ENCODE data around the gene P4HTM. TPM values are rescaled to one million over a fixed set of nuclear protein-coding genes. Genes with fewer than 3 reads are reported as not detected.
"Not testable (repeated sequence)": the region's sequence is repeated elsewhere in the genome, so short reads cannot be mapped to it uniquely, and the experiment has no call there.

The P4HTM gene
- polyA plus RNA-seq, 1 donor from 2014 or later = 20.4 TPM

GRCh38 chr3:48996640-48997039, 6.6 kb downstream of the P4HTM start:
- peaks cover 2% of the 10 kb centered on the region for H3K36me3 Mint-ChIP-seq
- no peaks in the 10 kb centered on the region for H3K27me3 Mint-ChIP-seq
- no peaks in the 10 kb centered on the region for H3K9me3 Mint-ChIP-seq
- no peak overlapping the region for H3K4me3 Mint-ChIP-seq
- H3K4me1 Mint-ChIP-seq = peaks cover 5 to 11% (median 6%) of the 10 kb centered on the region in 3 donors
- no peak overlapping the region for H3K27ac Mint-ChIP-seq

DNA sequence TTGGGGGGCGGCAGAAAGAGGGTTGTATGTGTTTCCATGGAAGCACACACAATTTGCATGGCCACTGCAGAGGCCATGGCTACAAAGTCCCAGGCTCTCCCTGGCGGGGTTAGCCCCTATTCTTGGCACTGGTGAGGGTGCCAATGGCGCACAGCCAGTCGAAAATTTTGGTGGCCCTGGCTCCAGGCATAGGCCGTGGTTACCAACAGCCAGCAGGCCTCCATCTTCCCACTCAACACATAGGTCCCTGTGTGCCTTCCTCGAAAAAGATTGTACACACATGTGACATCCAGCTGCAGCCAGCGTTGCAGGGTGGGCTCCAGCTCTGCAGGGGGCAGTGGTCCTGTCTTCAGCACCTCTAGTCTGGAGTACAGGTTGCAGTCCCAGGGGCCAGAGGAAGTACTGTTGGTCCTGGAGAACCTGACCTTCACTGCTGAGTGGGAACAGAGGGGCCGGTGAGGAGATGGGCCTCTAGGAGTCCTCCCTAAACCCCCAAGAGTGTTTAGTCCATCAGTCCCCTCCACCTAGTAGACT, 7.1 kb downstream of the P4HTM start:
- Mint-ChIP-seq H3K4me3 (no peak overlapping the region), H3K27ac (no peak overlapping the region), H3K4me1 (peaks cover 0 to 6% (median 2%) of the 10 kb centered on the region in 3 donors), H3K36me3 (no peaks in the 10 kb centered on the region), H3K9me3 (no peaks in the 10 kb centered on the region), H3K27me3 (no peaks in the 10 kb centered on the region)

DNA sequence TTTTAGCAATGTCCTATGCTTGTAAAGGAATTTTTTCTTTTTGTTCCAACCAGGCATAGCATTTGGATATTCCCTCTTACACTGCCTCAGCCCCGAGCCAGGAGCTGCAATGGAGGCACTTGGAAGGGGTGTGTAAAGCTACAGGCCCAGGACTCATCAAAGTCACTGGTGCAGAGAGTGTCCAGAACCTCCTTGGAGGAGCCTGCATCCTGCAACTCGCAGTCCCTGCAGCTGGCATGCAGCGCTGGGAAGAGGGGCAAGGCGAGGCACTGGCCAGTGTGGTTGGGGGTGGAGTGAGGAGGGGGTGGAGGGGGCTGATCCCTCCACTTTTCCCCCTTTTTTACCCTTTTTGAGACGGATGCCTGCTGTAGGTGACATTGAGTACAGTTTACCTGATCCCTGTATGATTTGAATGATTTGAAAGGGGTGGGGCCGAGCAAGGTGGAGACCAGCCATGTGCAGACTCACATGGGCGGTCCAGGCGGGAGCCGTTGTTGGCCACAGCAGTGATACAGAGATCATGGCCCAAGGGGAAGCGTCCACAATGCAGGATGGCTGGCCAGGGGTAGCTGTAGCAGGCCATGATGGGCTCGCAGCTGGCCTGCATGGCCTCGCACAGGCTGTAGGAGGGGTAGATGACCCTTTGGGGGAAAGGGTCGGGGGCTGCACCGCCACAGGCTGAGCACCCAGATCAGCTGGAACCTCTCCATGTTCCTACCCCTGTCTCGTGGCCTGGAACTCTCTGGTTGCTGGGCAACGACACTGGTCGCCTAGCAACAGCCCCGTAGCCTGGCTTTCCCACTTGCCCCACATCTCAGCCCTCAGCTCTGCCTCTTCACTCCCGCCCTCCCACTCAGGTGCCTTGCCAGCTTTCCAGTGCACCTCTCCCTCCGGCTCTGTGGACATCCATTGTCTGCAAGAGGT, 7.9 kb downstream of the P4HTM start:
- Mint-ChIP-seq H3K9me3 (no peaks in the 10 kb centered on the region), H3K27ac (no peak overlapping the region), H3K4me3 (no peak overlapping the region), H3K4me1 (peaks cover 0 to 6% (median 2%) of the 10 kb centered on the region in 3 donors), H3K36me3 (no peaks in the 10 kb centered on the region), H3K27me3 (no peaks in the 10 kb centered on the region)

- Mint-ChIP-seq H3K4me1 (no peaks in the 10 kb centered on the region), H3K27me3 (no peaks in the 10 kb centered on the region), H3K27ac (peak overlapping the region in 2 of 3 donors; percentile 21 to 56), H3K9me3 (no peaks in the 10 kb centered on the region), H3K4me3 (peak overlapping the region in 1 of 4 donors; percentile 9), H3K36me3 (no peaks in the 10 kb centered on the region)
Observed at GRCh38 chr3:48999085-48999858, 9.2 kb downstream of the P4HTM start.

GRCh38 chr3:49001155-49001554, 11.1 kb downstream of the P4HTM start:
- no peaks in the 10 kb centered on the region for H3K9me3 Mint-ChIP-seq
- H3K27ac Mint-ChIP-seq = no peak overlapping the region
- peak overlapping the region in 1 of 4 donors; percentile 53 for H3K4me3 Mint-ChIP-seq
- no peaks in the 10 kb centered on the region for H3K36me3 Mint-ChIP-seq
- H3K27me3 Mint-ChIP-seq = no peaks in the 10 kb centered on the region
- peaks cover 0 to 1% (median under 1%) of the 10 kb centered on the region in 3 donors for H3K4me1 Mint-ChIP-seq

DNA sequence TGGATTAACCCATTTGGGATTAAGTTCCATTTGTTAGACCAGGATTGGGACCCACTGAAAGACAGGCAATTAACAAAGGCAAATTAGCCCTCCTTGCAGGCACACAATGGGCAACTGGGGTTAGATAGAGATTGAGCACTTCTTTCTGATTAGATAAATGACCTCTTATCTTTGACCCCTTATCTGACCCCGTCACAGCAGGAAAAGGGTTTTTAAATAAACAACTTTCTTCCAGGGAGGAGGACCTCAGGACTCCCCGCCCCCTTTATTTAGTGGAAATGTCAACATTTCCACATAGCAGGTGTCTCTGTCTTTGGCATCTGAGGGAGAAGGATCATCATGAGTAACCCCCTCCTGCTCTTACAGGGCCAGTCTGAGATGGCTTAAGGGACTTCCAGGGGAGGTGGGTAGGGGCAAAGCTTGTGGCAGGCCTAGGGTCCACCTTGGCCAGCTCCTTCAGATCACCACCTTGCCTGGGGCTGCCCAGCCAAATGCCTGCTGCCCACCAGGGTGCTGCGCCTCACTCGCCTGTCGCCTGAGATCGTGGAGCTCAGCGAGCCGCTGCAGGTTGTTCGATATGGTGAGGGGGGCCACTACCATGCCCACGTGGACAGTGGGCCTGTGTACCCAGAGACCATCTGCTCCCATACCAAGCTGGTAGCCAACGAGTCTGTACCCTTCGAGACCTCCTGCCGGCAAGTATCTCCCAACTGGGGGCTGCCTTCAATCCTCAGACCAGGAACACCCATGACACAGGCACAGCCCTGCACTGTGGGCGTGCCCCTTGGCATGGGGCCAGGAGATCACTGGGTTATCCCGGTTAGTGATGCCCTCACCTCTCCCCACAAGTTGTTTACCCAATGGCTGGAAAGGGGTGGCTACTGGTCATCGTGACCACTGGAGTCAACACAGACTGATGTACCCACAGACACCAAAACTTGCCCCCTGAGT, 14.6 kb downstream of the P4HTM start:
- peaks cover 13 to 22% (median 20%) of the 10 kb centered on the region in 3 donors for H3K4me1 Mint-ChIP-seq
- peak overlapping the region in 1 of 3 donors; percentile 64 for H3K27ac Mint-ChIP-seq
- H3K27me3 Mint-ChIP-seq = no peaks in the 10 kb centered on the region
- no peaks in the 10 kb centered on the region for H3K9me3 Mint-ChIP-seq
- H3K36me3 Mint-ChIP-seq = no peaks in the 10 kb centered on the region
- peak overlapping the region in 2 of 4 donors; percentile 16 to 65 for H3K4me3 Mint-ChIP-seq

DNA sequence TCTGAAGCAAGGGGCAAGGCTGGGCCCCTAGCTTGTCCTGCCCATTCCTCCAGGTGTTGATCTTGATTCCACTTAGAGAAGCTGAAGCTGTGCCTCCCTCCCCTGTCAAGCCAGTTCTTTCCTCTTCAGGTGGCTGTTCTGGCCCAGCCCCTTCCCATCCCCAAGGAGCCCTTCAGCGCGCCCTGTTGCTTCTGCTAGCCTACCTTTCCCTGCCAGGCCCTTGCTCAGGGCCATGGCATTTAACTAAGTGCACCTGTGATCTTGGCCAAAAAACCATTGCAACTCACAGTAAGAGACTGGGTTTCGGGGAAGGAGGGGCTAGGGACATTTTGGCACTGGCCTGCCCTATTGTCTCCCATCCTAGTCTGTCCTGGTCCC, 15.3 kb downstream of the P4HTM start:
- Mint-ChIP-seq H3K27ac (peak overlapping the region in 1 of 3 donors; percentile 64), H3K4me1 (peaks cover 13 to 22% (median 20%) of the 10 kb centered on the region in 3 donors), H3K36me3 (no peaks in the 10 kb centered on the region), H3K9me3 (no peaks in the 10 kb centered on the region), H3K4me3 (peak overlapping the region in 2 of 4 donors; percentile 16 to 65), H3K27me3 (no peaks in the 10 kb centered on the region)

DNA sequence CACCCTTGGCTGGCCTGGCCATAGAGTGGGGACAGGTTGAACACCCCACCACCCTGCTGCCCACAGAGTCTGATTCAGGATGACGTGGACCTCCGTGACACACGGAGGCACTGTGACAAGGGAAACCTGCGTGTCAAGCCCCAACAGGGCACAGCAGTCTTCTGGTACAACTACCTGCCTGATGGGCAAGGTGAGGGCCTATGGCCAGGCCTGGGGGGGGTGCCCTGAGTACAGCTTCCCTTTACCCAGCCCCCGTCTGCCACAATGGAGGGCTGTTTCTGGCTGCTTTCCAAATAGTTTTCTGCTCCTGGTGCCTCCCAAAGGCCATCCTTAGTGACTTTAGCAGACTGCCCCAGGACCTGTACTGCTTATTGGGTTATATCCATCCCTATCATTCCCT, 16.0 kb downstream of the P4HTM start:
- Mint-ChIP-seq H3K27ac (peak overlapping the region in 1 of 3 donors; percentile 4), H3K27me3 (no peaks in the 10 kb centered on the region), H3K4me3 (peak overlapping the region in 3 of 4 donors; percentile 99 to 100 (median 100)), H3K36me3 (no peaks in the 10 kb centered on the region), H3K9me3 (no peaks in the 10 kb centered on the region), H3K4me1 (peaks cover 13 to 22% (median 20%) of the 10 kb centered on the region in 3 donors)

GRCh38 chr3:49006408-49007067, 16.5 kb downstream of the P4HTM start:
- H3K4me1 Mint-ChIP-seq = peaks cover 13 to 22% (median 20%) of the 10 kb centered on the region in 3 donors
- no peaks in the 10 kb centered on the region for H3K27me3 Mint-ChIP-seq
- H3K4me3 Mint-ChIP-seq = peak overlapping the region; percentile 99 to 100 (median 100)
- no peaks in the 10 kb centered on the region for H3K36me3 Mint-ChIP-seq
- H3K9me3 Mint-ChIP-seq = no peaks in the 10 kb centered on the region
- H3K27ac Mint-ChIP-seq = peak overlapping the region; percentile 97 to 99 (median 98)

GRCh38 chr3:49007068-49007770, 17.2 kb downstream of the P4HTM start, which contains the start of gene WDR6:
TSS of gene WDR6 (plus strand) at chr3:49007391. CDS start at chr3:49007432, 41 bp downstream.
- Mint-ChIP-seq H3K36me3 (no peaks in the 10 kb centered on the region), H3K27me3 (no peaks in the 10 kb centered on the region), H3K4me3 (peak within 1 kb of the TSS; percentile 99 to 100 (median 100)), H3K4me1 (peaks cover 17 to 25% (median 20%) of the 10 kb centered on the region in 3 donors), H3K27ac (peak within 1 kb of the TSS; percentile 97 to 99 (median 98)), H3K9me3 (no peaks in the 10 kb centered on the region)

DNA sequence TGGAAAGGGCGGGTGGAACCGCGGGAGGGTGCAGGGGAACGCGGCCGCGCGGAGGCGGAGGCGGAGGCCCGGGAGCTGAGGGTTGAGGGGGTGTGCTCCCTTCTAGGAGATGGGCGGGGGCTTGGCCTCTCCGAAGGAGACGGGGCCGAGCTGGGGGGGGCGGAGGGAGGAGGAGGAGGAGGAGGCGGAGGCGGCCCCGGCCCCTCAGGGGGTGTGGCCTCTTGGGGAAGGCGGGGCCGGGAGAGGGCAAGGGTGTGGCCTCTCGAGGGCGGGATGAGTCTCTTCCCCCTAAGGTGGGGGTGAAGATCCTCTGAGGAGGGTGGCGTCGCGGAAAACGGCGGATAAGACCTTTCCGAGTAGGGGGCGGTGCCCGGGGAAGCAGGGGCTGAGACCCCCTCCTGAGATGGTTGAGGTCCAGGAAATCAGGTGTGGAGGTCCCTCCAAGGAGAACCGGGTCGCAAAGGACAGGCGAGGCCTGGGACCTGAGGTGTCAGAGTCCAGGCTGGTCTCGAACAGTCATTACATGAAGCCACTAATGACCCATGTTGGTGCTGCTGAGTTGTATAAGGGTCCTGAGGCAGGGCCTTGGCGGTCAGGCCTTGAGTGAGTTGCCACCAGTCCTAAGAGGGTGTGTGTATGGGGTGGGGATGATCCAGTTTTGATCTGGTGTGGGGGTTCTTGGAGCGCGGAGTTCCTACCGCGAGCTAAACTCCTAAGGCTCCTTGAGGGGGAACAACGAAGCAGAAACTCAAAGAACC, 17.9 kb downstream of the P4HTM start:
- Mint-ChIP-seq H3K4me1 (peaks cover 17 to 26% (median 20%) of the 10 kb centered on the region in 3 donors), H3K27me3 (no peaks in the 10 kb centered on the region), H3K36me3 (no peaks in the 10 kb centered on the region), H3K27ac (peak overlapping the region; percentile 97 to 99 (median 98)), H3K4me3 (peak overlapping the region; percentile 99 to 100 (median 100)), H3K9me3 (no peaks in the 10 kb centered on the region)

DNA sequence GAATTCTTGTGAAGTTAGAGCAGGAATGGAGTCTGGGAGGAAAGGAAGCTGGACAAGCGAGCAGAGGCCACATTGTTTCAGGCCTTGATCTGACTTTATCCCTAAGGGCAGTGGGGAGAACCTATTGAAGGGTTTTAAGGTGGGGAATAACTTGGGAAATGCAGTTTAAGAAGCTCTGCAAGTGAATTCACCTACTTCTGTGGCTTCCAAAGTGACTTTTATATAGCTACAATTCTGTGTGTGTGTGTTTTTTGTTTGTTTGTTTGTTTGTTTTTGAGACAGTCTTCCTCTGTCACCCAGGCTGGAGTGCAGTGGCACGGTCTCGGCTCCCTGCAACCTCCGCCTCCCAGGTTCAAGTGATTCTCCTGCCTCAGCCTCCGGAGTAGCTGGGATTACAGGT, 18.6 kb downstream of the P4HTM start:
- H3K27ac Mint-ChIP-seq = peak overlapping the region in 2 of 3 donors; percentile 97 to 99
- H3K4me1 Mint-ChIP-seq = peaks cover 17 to 26% (median 20%) of the 10 kb centered on the region in 3 donors
- not testable (repeated sequence) for H3K9me3 Mint-ChIP-seq

More for the DNA sequence above, 18.6 kb downstream of the P4HTM start:
- H3K36me3 Mint-ChIP-seq, H3K27me3 Mint-ChIP-seq: not testable (repeated sequence)
- peak overlapping the region; percentile 89 to 100 (median 100) for H3K4me3 Mint-ChIP-seq
